ENCODE data around the gene PRPF4.

The PRPF4 gene

GRCh38 chr9:113315231-113315630 lies 39.8 kb downstream of the PRPF4 start:
- DNase-seq: no peak

GRCh38 chr9:113316030-113316429 lies 40.6 kb downstream of the PRPF4 start:
- no peak for DNase-seq

GRCh38 chr9:113317777-113318176 lies 42.3 kb downstream of the PRPF4 start:
- DNase-seq: no peak

DNA sequence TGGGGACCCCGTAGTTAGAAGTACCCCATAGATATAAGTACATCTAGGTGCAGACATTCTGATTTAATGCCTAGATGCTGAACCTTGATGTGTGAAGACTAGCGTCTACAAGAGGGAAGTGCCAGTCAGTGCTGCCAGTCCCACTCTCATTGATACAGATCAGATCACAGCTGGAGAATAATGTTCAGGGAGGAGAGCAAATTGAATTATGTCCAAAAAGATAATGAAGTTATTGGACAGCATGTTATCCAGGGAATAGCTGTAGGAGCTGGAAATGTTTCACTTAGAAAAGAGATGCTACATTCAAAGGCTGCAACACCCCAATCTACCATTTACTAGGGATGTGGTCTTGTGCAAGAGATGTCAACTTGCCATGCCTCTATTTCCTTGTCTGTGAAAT lies 43.6 kb downstream of the PRPF4 start:
- DNase-seq: no peak

- DNase-seq: no peak
Measured at GRCh38 chr9:113320051-113320450, 44.6 kb downstream of the PRPF4 start.

GRCh38 chr9:113322671-113323070 lies 47.2 kb downstream of the PRPF4 start:
- DNase-seq: no peak

DNA sequence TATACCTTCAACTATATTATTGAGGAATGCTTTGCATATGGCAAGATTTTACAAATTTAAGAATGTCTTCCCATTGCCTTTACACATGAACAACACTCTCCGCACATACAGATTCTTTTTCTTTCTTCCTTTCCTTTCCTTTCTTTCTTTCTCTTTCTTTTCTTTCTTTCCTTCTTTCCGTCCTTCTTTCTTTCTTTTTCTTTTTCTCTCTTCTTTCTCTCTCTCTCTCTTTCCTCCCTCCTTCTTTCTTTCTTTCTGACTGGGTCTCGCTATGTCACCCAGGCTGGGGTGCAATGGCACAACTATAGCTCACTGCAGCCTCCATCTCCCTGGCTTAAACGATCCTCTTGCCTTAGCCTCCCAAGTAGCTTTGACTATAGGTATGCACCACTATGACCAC lies 50.8 kb downstream of the PRPF4 start:
- no peak for DNase-seq

DNA sequence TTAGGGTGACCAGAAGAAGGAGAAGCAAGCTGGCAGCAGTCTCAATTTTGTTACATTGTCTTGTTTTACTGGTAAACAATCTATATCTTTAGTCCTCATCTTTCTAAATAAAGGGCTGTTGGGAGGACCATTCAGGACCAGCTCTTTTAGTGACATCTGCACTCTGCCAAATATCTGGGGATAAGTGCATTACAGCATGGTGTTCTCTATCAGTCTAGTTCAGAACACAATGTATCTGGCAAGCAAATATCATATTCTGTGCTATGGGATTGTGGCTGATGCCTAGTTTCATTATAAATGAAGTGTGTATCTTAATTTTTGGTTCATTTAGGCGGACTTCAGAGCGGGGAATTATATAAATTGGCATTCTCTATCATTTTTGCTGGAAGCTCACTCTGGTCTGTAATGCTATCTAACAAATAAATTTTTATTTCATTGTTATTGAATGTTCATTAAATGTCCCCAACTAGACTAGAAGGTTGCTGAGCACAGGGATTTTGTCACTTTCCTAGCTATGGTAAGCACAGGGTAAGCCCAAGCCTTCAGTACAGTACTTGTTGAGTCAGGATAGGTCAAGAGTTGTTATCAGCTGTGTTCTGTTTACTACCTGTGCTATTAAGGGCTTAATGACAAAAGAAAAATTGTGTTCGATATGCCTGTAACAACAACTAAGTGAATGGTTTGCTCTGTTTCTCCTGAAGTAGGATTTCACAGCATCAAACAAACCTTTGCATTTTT lies 52.8 kb downstream of the PRPF4 start:
- no peak for DNase-seq

DNA sequence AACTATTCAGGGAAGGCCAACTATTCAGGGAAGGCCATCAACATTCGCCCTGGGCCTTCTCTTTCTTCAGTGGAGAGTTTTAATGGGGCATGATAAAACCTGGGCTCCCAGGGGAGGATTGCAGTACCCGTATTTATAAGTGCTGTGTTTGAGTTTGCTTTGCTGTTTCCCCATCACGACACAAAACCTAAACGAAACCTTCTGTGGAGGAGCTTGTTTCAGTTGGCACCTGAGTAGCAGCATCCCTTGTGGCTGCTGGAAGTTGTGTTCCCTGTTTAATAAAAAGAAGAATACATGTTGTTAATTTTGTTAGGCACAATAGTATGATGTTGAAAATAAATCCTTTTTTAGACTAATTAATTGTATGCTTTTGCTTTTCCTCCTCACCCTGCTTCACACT lies 56.3 kb downstream of the PRPF4 start:
- no peak for DNase-seq

DNA sequence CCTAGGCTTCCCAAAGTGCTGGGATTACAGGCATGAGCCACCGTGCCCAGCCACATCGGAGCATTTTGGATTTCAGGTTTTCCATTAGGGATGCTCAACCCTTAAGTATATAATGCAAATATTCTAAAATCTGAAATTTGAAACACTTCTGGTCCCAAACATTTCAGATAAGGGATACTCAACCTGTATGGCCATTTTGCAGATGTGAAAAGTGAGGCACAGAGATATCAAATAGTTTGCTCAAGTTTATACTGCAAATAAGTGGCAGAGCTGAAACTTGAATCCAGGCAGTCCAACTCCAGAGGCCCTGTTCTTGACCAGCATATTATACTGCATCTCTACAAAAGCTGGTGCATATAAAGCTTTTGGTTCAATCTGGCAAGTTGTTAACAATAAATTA lies 62.3 kb downstream of the PRPF4 start:
- DNase-seq: no peak

GRCh38 chr9:113340011-113340699 lies 64.7 kb downstream of the PRPF4 start, which contains the start of gene WDR31:
Gene WDR31, minus strand, starts transcription at chr9:113340275. Its CDS starts 8,253 bp downstream, at chr9:113332022.
- peak; percentile 90 for DNase-seq

DNA sequence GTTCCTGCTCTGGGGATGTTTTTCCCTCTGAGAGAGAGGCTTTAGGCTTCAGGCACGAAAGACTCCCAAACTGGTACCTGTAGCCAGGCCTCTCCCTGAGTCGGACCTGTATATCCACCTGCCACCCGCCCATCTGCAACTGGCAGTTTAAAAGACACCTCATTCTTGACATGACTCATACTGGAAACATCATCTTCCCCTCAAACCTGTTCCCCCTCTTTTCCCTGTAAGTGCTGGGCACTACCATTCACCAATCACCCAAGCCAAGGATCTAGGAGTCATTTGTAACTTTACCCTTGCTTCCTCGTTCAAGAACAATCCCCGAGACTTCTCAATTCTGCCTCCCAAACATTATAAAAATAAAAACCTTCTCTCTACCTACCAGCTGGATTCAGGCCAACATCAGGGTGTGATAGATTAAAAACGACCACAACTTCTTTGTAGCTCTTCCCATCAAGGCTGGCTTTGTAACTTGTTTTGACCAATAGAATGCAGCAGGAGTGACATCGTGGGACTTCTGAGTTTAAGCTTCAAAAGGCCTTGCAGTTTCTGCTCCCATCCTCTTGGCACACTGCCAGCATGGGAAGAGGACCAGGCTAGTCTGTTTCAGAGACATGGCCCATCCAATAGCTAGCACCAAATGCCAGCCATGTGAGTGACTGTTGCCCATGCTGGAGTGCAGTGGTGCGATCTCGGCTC lies 66.4 kb downstream of the PRPF4 start:
- no peak for DNase-seq

Measured in NCI-H1092 treated with DMSO at 0.1 percent for 48 hours (cell line).